Activated T-cell treated with anti-CD3 and anti-CD28 coated beads, Interleukin-2, amount 50 U/mL, for 1 hour (primary cell): ENCODE measurements around the gene HHAT.

Source experiments
- DNase-seq: peaks from one replicate; pipeline ENCODE4 v3.0.0-alpha.2; 2020

Gene HHAT

DNA sequence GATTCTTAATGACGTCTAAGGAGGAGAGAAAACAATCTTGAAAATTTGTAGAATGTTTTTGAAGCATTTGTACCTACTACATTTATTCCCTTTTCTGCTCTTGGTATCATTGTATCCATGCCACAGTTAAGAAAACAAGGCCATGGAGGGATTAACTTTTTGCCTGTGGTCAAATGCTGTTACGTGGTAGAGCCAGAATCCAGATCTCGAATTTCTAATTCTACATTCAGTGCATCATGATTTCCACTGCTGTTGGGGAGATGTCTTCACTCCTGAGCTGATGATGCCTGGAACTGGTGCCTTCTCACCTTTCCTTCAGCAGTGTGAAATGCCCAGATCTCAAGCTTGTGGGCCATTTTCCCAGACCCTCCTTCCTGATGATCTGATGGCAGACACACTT, 175.6 kb downstream of the HHAT start:
- DNase-seq, result no peak

DNA sequence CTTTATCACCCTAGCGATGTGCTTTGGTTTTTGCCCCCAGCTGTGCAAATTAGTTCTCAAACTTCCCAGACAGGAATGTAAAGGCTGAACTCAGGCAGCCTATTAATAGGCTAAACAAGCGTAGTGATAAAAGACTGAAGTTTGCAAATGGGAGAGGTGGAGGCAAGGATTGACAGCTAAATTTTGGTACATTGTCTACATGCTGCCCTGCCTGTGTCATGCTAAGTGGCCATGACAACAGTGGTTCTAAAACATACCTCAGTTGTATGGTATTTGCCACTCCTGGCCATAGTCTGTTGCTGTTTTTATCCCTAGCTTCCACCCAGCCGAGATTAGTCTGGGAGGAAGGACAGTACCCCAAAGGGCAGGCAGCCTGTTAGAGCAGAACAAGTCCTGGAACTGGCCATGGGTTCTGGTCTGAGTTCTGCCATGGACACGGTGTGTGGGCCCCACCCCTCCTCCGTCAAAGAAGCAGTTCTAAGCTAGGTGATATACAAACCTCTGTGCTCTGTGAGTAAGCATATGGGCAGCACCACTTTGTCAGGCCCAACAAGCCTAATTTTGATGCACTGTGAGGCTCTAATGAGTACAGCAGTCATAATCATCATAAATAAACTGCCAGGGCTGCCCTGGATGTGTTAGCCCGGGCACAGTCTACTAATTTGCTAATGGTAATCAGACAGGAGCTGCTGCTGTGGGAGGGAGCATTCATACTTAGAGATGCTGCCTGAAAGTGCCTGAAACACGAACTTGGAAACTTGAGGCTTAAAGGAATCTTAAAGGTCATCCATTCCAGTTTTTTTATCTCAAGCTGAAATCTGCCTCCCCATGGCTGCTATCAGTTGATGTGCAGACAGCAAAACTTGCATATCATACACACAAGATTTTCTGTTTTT, 177.1 kb downstream of the HHAT start:
- DNase-seq, result no peak

DNA sequence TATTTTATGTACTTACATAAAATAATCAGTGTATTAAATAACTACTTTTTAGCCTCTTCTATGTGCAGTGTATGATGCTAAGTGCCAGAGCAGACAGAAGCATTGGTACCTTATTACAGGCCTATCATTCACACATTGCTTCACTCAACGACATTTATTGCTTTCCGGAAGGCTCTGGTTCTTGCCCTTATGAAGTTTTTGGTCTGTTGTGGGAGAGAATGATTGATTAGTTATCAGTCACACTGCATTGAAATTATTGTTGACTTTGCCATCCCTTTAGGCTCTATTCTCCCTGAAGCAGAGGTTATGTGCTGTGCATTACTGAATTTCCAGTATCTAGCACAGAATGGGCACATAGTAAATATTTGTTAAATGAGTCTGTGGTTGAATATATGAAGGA, 178.0 kb downstream of the HHAT start:
- DNase-seq, result no peak

DNA sequence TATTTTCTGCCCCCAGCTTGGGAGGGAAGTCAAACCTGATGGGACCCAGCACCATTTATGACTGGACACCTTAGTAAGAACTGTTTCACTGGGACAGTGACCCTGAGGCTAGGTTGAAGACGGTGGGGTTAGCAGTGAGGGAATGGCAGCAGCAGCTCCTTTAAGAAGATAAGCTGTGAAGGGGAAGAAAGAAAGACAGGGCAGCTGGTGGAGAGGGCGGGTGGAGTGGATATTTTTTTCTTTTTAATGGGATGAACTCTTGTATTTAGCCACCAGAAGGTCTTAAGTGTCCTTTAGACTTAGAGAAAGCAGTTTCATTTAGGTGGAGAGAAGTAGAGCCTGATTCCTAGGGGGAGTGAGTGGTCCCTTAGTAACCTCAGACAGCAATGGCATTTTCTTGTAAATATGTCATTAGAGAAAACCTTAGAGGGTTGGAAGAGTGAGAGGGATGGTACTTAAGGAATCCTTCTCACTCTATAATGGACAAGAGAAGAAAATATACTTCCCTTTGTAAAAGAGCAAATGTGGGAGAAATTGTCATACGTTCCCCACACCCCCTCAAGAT, 187.5 kb downstream of the HHAT start:
- DNase-seq, result no peak

DNA sequence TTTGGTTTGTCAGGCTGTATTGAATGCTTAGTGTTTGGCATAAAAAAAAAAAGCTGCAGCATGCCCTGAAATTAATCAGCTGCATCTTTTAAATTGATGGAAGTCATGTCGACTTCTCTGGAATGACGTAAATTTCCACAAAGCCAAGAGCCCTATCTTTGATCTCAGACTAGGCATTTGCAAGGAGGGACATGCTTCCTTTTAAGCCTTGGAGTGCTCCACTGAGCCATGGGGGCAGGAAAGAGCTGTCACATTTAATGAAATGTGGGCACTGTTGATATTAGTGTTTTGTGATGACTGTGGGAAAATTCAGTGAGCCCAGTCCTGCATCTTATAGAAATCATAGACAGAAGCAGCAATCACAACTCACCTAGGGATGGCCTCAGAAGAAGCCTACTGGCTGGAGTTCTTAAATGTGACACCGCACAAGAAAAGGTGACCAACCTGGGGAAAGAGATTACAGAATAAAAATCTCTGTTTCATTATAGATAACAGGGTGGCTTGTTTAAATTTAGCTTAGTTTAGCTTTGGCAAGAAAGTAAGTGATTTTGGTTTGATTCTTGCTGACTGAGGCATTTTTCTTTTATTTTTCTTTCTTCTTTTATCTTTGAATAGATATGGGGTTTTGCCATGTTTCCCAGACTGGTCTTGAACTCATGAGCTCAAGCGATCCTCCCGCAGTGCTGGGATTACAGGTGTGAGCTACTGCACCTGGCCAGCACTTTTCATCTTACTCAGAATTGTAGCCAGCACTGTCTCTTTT, 188.2 kb downstream of the HHAT start:
- no peak for DNase-seq

DNA sequence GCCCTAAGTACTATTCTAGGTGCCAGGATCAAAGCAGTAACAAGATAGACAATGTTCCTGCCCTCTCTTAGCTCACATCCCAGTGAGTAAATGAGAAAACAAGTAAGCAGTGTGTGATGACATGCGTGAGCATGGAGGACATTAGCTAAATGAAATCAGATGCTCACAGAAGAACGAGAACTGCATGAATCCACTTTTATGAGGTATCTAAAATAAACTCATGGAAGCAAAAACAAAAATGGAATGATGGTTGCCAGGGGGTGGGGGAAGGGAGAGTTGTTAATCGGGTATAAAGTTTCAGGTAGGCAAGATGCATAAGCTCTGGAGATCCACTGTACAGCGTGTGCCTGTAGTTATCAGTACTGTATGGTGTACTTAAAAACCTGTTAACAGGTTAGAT, 195.1 kb downstream of the HHAT start:
- no peak for DNase-seq

DNA sequence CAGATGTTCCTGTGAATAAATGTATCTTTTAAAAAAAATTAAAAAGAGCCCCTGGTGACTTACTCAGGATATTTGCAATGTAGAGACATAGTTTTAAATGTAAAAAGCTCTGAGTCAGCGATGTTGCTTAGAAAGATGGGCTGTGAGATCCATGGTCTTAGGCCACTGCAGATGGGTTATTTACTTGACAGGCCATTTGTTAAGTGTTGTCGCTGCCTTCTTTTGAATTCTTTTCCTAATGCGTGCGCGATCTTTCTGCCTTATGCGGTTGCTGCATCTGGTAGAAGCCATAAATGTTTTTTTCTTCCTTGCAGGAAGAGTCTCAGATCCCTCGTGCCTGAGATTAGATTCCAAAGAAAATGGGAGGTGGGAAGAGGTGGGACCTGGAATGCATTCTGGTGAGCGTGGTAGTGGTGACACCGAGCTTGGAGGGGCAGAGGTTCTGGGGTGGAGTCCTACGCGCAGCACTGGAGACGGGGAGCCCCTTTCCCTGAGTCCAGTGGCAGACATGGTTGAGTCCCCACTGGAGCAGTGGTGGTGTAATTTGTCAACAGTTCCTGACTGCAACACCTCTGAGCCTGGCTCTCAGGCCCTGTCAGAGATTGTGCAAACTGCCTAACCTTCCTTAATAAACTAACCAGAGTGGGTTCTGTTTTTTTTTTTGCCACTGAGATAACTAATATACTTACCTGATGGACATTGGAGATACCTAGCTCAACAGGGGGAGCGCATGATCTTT, 197.2 kb downstream of the HHAT start:
- DNase-seq, result no peak

DNA sequence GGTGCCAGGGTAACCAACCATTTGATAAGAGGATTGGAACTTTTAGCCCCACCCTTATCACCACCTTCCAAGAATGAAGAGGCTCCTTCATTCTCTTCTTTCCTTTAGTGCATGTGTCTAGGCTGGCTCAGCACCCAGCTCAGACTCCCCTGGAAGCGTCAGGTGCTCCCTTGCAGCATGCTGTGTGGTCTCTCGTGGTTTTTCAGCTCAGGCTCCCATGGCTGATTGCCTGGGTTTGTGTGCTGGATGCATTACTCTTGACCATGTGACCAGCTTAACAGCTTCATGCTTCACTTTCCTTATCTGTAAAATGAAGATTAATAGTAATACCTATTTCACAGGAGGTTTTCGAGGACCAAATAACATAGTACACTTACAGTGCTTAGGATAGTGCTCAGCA, 198.4 kb downstream of the HHAT start:
- no peak for DNase-seq

DNA sequence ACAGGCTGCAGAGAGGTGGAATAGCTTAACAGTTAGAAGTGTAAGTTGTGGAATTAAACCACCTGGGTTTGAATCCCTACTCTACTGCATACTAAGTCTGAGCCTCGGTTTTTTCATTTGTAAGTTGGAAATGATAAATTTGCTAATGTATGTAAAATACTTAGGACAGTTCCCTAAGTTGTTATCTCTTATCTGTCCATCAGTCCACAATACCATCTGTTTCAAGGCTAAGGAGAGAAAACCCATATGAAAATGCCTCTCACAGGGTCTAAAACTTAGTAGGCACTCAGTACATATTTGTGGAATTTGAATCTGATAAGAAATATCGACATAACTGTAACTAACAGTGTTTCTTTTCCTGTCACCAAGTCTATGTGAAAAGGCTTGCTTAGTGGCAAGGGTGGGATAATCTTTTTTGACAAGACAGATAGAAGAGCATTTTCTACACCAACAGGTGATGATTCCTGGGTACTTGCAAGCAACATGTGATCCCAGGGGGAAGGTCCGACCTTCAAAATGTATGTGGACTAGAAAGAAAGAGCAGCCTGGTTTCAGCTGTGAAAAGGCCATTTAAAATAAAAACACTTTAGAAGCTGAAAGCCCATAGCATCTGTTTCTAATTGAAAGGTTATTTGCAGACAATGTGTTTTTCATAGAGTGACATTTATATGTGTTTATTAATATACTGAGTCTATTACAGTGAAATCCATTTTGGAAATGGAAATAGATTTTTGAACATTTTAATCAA, 202.9 kb downstream of the HHAT start:
- DNase-seq, result no peak

DNA sequence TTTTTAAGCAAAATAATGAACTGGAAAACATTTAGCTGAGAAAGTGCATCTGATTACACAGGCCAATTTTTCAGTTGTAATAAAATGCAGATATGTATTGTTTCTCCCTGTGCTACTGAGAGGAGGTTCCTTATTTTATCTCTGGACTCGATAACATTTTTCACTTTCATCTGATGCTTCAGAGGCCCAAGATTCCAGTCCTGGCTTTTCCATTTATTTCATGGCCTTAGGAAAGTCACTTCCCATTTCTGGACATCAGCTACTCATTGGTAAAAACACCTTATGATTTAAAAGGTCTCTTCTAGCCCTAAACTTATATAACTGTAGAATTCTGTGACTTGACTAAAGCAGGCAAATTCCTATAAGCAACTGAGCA, 203.5 kb downstream of the HHAT start:
- no peak for DNase-seq

DNA sequence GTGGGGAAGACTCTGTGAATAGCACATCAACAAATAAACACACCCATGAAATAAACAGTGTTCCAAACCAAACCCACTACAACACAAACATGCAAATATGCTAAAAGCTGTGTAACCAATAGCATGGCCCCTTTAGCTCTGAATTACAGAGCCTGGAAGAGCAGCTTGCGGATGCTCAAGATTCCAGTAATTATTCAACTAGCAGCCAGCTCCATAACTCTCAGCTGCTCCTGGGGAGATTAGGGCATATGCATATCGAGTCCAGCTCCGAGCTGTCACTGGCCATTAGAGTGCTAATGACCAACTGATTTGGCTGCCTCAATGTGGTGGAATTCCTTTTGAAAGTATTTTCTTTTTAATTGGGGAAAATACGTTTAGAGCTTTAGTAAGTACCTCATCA, 207.1 kb downstream of the HHAT start:
- DNase-seq, result no peak

DNA sequence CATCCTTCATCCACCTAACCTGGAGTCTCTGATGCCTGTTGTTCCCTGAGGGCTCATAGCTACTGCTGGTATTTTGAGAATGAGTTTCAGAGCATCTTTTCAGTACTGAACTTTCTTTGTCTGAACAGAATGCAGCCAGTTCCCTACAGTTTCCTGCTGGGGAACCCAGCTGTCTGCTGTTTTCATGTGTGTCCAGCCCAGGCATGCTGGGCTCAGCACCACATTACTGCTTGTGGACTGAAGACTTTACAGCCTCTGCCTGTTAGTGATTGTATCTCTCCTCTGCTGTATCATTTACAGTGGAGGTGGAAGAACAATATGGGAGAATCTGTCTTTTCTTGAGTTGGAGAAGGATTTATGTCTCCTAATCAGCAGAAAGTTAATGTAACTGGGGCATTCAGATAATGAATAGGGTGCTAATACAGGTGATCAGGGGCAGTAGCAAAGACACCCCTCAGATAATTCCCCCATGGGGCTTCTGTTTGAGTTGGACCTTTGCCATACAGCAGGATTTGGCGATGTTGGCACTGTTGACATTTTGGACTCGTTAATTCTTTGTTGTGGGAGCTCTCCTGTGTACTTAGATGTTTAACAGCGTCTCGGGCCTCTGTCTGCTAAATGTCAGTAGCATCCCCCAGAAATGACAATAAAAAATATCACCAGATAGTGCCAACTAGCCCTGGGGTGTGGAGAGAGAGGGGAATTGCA, 207.7 kb downstream of the HHAT start:
- DNase-seq, result no peak

DNA sequence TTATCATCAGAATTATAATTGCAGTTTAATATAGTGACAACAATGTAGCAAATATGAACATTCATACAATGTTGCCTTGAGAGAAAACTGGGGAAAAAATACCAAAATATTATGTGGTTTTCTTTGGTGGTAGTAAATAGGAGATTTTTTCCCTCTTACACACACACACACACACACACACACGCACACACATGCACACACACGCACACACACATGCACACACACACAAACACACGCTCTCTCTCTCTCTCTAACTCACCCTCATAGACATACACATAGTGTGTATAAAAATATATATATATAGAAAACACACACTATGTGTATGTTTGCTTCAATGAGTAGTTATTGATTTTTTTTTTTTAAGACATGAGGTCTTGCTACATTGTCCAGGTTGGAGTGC, 211.6 kb downstream of the HHAT start:
- DNase-seq, result no peak

DNA sequence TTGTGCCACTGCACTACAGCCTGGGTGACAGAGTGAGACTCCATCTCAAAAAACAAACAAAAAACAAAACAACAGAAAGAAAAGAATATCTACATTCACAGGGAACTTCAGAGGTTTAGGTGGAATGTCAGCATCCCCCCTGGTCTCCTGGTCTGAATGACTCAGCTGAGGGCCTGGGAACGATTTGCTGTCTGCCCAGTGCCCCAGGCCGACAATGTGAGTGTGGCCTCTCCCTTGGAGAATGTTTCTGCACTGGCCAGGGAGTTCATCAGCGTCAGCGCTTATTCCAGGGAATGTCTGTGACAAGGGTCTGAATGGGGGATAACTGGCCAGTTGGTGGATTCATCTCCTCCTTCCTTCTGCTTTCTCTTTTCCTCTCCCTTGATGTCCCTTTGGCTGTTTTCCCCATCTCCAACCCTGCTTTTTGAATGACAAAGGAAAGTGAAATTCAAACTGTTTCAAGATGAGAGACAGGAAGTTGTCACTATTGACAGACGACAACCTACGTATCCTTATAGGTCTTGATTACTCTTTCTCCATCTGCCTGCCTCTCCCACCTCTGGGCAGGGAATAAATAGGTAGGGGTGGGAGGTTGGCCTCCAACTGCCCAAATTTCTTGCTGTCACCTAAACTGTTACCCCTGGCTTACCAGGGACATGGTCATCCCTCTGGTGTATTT, 213.1 kb downstream of the HHAT start:
- DNase-seq, result no peak

DNA sequence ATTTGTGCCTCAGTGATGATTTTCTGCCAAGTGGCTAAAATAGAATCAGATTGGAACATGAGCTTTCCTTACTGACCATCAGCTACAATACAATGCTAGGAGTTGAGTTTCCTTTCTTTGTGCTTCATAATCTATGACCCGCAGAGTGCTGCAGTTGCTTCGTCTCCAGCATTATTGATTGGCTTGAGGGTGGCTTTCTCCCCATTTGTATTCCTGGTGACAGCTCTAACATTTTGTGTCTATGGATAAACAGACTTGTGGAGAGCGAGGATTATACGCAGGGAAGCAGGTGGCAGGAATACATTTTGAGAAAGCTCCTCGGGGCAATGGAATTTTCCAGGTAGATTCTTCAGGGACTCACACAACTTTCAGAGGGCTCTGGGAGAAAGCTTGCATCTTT, 223.2 kb downstream of the HHAT start:
- no peak for DNase-seq

DNA sequence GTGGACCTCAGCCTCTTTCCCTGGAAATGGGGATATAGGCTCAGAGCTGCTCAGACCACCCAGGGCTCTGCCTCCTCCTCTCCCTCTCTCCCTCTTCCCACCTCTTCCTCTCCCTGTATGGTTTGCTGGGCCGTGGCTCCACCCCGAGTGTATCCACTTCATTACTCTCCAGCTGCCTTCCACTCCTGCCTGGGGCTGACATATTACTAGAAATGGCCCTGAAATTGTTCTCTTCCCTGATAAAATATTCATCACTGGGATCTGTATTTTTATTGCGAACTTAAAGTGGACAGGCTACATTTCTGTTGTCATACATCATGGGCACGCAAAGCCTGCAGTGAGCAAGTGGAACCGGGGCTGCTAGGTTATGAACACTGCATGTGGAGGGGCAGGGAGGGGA, 225.0 kb downstream of the HHAT start:
- no peak for DNase-seq

DNA sequence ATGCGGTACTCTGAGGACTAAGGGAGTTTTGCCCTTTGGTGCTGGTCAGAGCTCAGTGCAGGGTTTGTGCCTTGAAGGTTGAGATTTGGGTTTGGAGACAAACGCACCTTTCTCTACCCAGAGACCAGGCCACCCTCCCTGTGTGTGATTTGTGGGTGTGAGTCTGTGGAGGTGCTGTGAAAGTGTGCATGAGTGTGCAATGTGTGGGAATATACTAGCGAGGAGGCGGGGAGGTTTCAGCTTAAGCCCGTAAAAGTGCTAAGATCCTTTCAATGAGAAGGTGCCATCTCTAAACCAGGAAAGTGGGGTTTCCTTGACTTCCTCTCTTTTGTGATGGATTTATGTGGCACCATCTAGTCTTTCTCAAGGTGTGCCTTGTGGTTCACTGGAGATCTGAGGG, 225.7 kb downstream of the HHAT start:
- DNase-seq, result no peak

DNA sequence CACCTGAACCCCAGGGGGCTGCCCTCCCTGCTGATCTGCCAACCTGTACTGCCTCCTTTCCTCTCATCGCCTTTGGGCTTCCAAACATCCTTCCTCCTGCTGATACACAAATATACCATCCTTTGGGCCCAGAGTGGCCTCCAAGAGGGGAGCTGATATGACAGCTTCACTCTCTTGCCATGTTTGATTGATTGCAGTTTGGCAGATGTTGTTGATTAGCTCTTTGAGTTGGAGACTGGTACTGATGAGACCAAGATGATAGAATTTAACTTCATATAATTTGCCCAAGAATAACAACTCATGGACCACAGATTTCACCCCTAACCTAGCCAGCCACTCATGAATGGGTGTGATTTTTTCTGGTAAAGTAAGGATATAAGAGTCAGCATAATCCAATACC, 227.8 kb downstream of the HHAT start:
- no peak for DNase-seq

DNA sequence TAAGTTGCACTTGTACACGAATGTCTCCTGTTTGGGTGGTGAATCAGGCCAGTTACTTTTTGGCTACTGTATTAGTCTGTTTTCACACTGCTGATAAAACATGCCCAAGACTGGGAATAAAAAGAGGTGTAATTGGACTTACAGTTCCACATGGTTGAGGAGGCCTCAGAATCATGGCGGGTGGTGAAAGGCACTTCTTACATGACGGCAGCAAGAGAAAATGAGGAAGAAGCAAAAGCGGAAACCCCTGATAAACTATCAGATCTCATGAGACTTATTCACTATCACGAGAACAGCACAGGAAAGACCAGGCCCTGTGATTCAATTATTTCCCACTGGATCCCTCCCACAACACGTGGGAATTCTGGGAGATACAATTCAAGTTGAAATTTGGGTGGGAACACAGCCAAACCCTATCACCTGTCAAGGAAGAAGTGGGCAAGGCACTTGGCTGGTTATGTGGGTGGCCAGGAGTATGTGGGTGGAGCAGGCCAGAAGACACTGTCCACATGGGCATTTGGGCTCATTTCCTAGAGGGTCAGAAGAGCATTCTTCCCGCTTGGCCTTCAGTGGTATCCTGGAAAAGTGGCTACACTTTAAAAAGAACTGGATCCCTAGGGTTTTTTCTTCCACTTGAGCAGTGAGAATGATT, 228.8 kb downstream of the HHAT start:
- no peak for DNase-seq

DNA sequence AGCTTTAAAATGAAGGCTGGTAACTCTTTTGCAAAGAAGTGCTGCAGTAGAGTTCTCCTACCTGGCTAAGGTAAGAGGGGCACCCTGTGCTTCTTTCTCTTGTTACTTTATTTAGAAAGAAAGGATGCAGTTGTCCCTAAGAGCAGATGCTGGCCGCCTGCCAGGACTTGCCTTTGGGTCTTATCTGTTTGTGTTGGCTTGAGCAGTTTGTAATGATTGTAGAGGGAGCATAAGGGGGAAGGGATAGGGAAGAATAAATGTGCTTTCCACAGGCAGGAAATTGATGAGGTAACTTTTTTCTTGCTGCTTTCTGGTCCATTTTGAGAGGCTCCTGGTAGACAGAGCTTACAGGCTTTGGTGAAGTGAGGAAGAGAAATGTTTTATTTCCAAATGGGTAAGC, 229.6 kb downstream of the HHAT start:
- no peak for DNase-seq

DNA sequence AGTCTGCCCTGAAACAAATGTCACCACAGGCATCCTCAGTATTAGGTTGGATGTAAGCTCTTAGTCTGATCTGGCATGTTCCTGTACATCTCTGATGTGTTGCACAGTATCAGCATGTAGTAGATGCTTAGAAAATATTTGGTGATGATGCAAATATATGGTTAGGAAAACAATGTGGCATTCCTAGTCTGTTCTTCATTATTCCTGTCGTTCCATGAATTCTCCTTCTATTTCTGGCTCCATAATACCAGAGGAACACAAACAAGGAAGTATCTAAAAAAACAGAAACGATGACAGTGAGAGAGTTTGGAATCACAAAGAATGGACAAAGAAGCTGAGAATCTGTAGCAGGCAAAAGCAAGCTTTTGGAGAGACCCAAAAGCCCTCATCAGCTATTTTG, 236.6 kb downstream of the HHAT start:
- no peak for DNase-seq
